HFFc6 (cell line): Measurements from ENCODE around the gene NOVA2. TPM values are rescaled to one million over a fixed set of nuclear protein-coding genes. Genes with fewer than 3 reads are reported as not detected.

ENCODE experiments used
- DNase-seq: peaks from one replicate; pipeline ENCODE4 v3.0.0-alpha.2; 2018
- H3K27ac Mint-ChIP-seq: 2 replicates; pipeline ENCODE4 v1.8.0; 2020; ENCODE audit warnings: mild to moderate bottlenecking, mixed read lengths
- H3K27me3 Mint-ChIP-seq: 2 replicates; pipeline ENCODE4 v1.8.0; 2021; ENCODE audit warnings: mild to moderate bottlenecking, moderate library complexity, mixed read lengths; ENCODE audit not compliant: insufficient read depth
- H3K36me3 Mint-ChIP-seq: 2 replicates; pipeline ENCODE4 v1.8.0; 2021; ENCODE audit warnings: low read depth, mixed read lengths
- H3K4me1 Mint-ChIP-seq: 2 replicates; pipeline ENCODE4 v1.8.0; 2020; ENCODE audit warnings: low read depth, mixed read lengths
- H3K4me3 Mint-ChIP-seq: 2 replicates; pipeline ENCODE4 v1.8.0; 2020; ENCODE audit warnings: mild to moderate bottlenecking, moderate library complexity, mixed read lengths
- H3K9me3 Mint-ChIP-seq: 2 replicates; pipeline ENCODE4 v1.8.0; 2020; ENCODE audit warnings: mild to moderate bottlenecking, mixed read lengths
- total RNA-seq, 6 experiments: library from RNA; stranded (reverse); fragmentation: NEBNext Ultra II Directional; extraction: Animal tissue kit (Norgen Biotek cat#: 25700); gene quantifications; 2 replicates in 1 of 6; 3 replicates in 5 of 6; pipeline ENCODE4 v1.2.3, GENCODE V29; 2021
- TF ChIP-seq, protein P1 (sequence below): fragments of 200-600 bp; sonication (generic); IDR thresholded peaks from 2 replicates; pipeline ENCODE4 v1.5.0; 2021; ENCODE audit warnings: antibody characterized with exemption, mild to moderate bottlenecking

The NOVA2 gene
- total RNA-seq, 6 experiments from 2014 or later = 0.03 to 0.14 (median 0.10) TPM; not detected in 2

- no peaks in the 10 kb centered on the region for H3K4me1 Mint-ChIP-seq
- peaks cover 27% of the 10 kb centered on the region for H3K27me3 Mint-ChIP-seq
- H3K27ac Mint-ChIP-seq = no peak overlapping the region
- no peaks in the 10 kb centered on the region for H3K9me3 Mint-ChIP-seq
- H3K4me3 Mint-ChIP-seq = no peak overlapping the region
- DNase-seq = no peak
- TF ChIP-seq, protein P1, sequence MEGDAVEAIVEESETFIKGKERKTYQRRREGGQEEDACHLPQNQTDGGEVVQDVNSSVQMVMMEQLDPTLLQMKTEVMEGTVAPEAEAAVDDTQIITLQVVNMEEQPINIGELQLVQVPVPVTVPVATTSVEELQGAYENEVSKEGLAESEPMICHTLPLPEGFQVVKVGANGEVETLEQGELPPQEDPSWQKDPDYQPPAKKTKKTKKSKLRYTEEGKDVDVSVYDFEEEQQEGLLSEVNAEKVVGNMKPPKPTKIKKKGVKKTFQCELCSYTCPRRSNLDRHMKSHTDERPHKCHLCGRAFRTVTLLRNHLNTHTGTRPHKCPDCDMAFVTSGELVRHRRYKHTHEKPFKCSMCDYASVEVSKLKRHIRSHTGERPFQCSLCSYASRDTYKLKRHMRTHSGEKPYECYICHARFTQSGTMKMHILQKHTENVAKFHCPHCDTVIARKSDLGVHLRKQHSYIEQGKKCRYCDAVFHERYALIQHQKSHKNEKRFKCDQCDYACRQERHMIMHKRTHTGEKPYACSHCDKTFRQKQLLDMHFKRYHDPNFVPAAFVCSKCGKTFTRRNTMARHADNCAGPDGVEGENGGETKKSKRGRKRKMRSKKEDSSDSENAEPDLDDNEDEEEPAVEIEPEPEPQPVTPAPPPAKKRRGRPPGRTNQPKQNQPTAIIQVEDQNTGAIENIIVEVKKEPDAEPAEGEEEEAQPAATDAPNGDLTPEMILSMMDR = no peak
- no peaks in the 10 kb centered on the region for H3K36me3 Mint-ChIP-seq
Observed at GRCh38 chr19:45975306-45976070, 1.8 kb upstream of the NOVA2 start.

DNA sequence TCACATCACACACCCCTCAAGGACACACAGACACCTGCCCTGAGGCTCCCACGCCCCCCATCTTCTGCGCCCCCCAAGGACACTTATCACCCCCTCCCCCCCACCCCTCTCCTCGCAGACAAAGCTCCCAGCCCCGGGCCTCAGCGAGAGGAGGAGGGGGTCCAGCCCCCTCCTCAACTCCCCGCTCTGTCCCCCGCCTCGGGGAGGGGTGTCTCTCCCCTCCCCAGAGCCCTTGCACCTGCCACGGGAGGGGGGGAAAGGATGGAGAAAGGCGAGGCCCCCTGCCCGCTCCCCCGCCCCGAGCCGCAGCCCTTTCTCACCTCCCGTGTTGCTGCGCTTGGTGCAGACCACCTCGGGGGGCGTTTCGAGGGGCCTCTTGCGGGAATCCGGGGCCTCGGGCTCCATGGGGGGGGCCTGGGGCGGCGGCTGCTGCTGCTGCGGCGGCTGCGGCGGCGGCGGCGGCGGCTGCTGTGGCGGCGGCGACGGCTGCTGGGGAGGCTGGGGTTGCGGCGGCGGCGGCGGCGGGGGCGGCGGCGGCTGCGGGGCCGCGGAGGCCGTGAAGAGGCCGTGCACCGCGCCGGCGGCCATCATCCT is 621 bp downstream of the NOVA2 start:
- H3K9me3 Mint-ChIP-seq = no peaks in the 10 kb centered on the region
- H3K4me3 Mint-ChIP-seq = no peak overlapping the region
- no peaks in the 10 kb centered on the region for H3K36me3 Mint-ChIP-seq
- TF ChIP-seq, protein P1 = no peak
- no peak overlapping the region for H3K27ac Mint-ChIP-seq
- no peaks in the 10 kb centered on the region for H3K4me1 Mint-ChIP-seq
- H3K27me3 Mint-ChIP-seq = peaks cover 32% of the 10 kb centered on the region
- DNase-seq = no peak

DNA sequence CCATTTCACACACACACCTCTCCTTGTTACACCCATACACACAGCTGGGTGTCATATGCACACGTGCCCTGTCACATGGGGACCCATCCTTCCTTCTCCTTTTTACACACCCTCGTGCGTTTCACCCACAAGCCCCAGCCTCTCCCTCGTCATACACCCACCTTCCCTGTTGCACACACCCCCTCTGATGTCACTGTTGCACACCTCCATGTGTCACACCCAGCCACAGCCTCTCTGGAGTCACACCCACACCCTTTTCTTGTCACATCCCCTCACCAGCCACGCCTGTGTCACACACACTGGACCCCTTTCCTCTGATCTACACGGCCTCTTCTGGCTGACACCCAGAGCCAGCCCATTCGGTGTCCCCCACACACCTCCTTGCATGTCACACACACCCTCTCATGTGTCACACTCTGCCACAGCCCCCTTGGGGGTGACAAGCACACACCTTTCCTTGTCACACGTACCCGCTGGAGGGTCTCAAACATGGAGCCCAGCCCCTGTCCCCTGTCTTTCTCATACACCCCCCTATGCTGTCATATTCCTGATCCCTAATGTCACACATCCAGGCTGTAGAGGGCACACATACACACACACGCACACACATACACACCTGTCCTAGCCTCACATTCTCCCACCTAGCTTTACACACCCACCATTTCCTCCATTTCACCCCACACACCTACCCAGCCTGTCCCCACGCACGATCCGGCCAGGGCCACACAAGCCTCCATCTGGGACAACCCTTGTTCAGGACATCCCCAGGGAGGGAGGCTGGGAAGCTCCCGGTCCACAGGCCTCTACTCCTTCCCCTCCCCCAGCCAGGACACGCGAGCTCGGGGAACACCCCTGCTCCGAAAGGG is 1.4 kb downstream of the NOVA2 start:
- Mint-ChIP-seq H3K27ac (no peak overlapping the region), H3K36me3 (no peaks in the 10 kb centered on the region), H3K4me3 (no peak overlapping the region), H3K4me1 (no peaks in the 10 kb centered on the region), H3K27me3 (peaks cover 37% of the 10 kb centered on the region), H3K9me3 (no peaks in the 10 kb centered on the region)
- DNase-seq = no peak
- TF ChIP-seq, protein P1 = no peak

DNA sequence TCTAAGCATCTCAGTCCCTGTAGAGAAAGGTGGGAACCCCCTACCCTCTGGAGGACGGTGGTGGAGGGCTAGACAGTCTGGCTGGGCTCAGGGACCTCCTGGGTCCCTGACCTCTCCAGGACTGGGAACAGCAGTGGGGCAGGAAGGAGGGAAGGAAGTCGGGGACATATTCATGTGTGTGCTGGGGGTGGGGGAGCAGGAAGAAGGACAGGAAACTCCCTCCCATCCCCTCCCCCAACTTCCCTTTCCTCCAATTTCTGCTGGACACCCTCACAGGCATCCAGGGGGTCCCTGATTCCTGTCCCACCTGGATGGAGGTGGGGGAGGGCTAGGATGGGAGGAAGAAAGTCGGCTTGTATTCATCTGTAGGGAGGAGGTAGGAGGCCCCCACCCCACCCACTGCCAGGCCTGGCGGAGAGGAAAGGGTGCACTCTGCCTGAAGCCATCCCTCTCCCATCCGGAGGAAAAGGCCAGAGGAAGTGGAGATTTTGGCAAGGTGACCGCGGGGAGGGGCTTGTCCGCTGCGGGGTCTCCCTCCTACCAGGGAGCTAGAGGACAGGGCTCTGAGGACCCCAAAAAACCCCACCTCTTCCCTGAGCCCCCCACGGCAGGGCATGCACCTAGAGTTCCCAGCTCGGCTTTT is 2.3 kb downstream of the NOVA2 start:
- Mint-ChIP-seq H3K27me3 (peaks cover 40% of the 10 kb centered on the region), H3K9me3 (no peaks in the 10 kb centered on the region), H3K4me1 (no peaks in the 10 kb centered on the region), H3K4me3 (no peak overlapping the region), H3K36me3 (no peaks in the 10 kb centered on the region), H3K27ac (no peak overlapping the region)
- TF ChIP-seq, protein P1 = no peak
- no peak for DNase-seq

- no peak overlapping the region for H3K4me3 Mint-ChIP-seq
- no peaks in the 10 kb centered on the region for H3K36me3 Mint-ChIP-seq
- no peaks in the 10 kb centered on the region for H3K9me3 Mint-ChIP-seq
- no peak overlapping the region for H3K27ac Mint-ChIP-seq
- H3K27me3 Mint-ChIP-seq = peaks cover 38% of the 10 kb centered on the region
- no peaks in the 10 kb centered on the region for H3K4me1 Mint-ChIP-seq
- TF ChIP-seq, protein P1 = no peak
- DNase-seq = no peak
Observed at GRCh38 chr19:45969676-45970075, 4.0 kb downstream of the NOVA2 start.
